Left ventricle myocardium inferior (tissue), 1 donor: Measurements from ENCODE around the gene OR10G3. TPM values are rescaled to one million over a fixed set of nuclear protein-coding genes. Genes with fewer than 3 reads are reported as not detected.
A peak's percentile ranks its signal among the peaks of the same experiment; 100 is the strongest.

Experiments
- DNase-seq: peaks from one replicate; pipeline ENCODE4 v3.0.0-alpha.2; 2020
- H3K27ac ChIP-seq: fragments of 200-600 bp; replicated peaks from 2 replicates; pipeline ENCODE4 v1.8.0; 2021
- H3K27me3 ChIP-seq: fragments of 200-600 bp; 2 replicates; pipeline ENCODE4 v1.8.0; 2021; ENCODE audit warnings: low read depth
- H3K36me3 ChIP-seq: fragments of 200-600 bp; 2 replicates; pipeline ENCODE4 v1.8.0; 2021
- H3K4me1 ChIP-seq: fragments of 200-600 bp; 2 replicates; pipeline ENCODE4 v1.8.0; 2021
- H3K4me3 ChIP-seq: fragments of 200-600 bp; 2 replicates; pipeline ENCODE4 v1.8.0; 2021; ENCODE audit warnings: mild to moderate bottlenecking, moderate library complexity
- H3K9me3 ChIP-seq: fragments of 200-600 bp; replicated peaks from 2 replicates; pipeline ENCODE4 v1.8.0; 2021
- intact Hi-C: fragments of 100-400 bp; cut with micrococcal nuclease; formaldehyde crosslinking; loops from one replicate; pipeline ENCODE4 v1.11.0; 2022
- total RNA-seq: library from RNA; stranded (reverse); fragmentation: NEBNext Ultra II Directional; extraction: Animal tissue kit (Norgen Biotek cat#: 25700); gene quantifications from one replicate; pipeline ENCODE4 v1.2.1, GENCODE V29; 2021
- TF ChIP-seq, protein P1 (sequence below): fragments of 200-600 bp; IDR thresholded peaks from 2 replicates; pipeline ENCODE4 v1.8.0; 2021; ENCODE audit warnings: antibody characterized with exemption, mild to moderate bottlenecking, borderline replicate concordance
- donor health status: DM: no; HTN: yes; CAD: no; lungs with severe emphysema.

The OR10G3 gene
- total RNA-seq, 1 donor from 2014 or later = not detected

DNA sequence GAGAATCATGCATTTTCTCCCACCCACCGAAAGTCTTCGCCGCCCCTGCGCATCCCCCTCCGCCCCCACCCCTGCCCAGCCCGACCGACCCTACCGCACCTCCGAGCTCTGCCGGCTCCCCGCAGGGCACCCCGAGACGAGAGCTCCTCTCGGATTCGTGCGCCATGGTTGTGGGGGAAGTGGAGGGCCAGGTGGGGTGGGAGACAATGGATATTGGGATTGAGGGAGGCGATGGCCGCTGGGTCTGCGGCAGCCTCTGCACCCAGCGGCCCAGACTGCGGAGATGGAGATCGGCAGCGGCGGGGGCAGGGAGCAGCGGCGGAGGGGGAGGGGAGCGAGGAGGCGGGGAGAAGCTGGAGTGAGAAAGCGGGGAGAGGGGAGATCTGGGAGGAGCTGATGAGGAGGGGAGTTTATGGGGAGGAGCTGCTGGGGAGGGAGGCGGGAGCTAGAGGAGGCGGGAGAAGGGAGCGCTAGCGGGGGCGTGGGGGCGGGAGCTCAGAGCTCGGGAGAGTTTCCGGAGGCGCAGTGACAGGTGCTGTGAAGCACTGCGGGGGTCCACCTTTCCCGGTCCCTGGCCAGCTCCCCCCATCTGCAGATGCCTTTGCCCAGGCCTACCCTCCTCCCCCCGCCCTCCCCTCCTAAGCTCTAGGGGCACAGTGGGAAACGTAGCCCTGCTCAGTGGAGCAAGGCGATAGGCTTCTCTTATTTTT is 53.8 kb downstream of the OR10G3 start, which contains the start of gene SALL2:
Gene SALL2 (minus strand): TSS at position 385 of the 710 bp plus-strand sequence. CDS start 219 bp downstream, at position 166.
- H3K4me1 ChIP-seq = peaks cover 13% of the 10 kb centered on the region
- TF ChIP-seq, protein P1, sequence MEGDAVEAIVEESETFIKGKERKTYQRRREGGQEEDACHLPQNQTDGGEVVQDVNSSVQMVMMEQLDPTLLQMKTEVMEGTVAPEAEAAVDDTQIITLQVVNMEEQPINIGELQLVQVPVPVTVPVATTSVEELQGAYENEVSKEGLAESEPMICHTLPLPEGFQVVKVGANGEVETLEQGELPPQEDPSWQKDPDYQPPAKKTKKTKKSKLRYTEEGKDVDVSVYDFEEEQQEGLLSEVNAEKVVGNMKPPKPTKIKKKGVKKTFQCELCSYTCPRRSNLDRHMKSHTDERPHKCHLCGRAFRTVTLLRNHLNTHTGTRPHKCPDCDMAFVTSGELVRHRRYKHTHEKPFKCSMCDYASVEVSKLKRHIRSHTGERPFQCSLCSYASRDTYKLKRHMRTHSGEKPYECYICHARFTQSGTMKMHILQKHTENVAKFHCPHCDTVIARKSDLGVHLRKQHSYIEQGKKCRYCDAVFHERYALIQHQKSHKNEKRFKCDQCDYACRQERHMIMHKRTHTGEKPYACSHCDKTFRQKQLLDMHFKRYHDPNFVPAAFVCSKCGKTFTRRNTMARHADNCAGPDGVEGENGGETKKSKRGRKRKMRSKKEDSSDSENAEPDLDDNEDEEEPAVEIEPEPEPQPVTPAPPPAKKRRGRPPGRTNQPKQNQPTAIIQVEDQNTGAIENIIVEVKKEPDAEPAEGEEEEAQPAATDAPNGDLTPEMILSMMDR = no peak
- no peaks in the 10 kb centered on the region for H3K36me3 ChIP-seq
- H3K27ac ChIP-seq = peak within 1 kb of the TSS; percentile 36
- no peaks in the 10 kb centered on the region for H3K9me3 ChIP-seq
- DNase-seq = peak; percentile 75
- no peaks in the 10 kb centered on the region for H3K27me3 ChIP-seq
- H3K4me3 ChIP-seq = peak within 1 kb of the TSS; percentile 74
- intact Hi-C loops = no loop called here

DNA sequence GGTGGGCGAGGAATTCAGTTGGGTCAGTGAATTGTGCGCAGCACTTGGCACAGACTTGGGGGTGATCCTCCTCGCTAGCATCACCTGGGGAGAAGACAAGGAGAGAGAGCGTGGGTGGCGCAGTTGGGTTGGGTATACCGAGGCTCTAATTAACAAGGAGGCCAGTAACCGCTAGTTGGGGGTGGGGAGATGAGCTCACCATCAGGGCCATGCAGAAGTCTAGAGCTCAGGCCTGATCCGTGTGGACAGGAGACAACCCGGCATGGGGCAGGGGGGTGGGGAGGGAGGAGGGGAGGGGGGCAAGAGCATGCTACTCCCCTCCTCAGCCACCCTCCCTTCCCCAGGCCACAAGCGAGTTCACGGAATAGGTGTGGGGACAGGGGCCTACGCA is 54.3 kb downstream of the OR10G3 start:
- Histone ChIP-seq H3K36me3 (no peaks in the 10 kb centered on the region), H3K4me3 (peak overlapping the region; percentile 74), H3K27me3 (no peaks in the 10 kb centered on the region), H3K9me3 (no peaks in the 10 kb centered on the region), H3K4me1 (peaks cover 13% of the 10 kb centered on the region), H3K27ac (peak overlapping the region; percentile 36)
- intact Hi-C loops = no loop called here
- no peak for DNase-seq
- TF ChIP-seq, protein P1 = no peak

DNA sequence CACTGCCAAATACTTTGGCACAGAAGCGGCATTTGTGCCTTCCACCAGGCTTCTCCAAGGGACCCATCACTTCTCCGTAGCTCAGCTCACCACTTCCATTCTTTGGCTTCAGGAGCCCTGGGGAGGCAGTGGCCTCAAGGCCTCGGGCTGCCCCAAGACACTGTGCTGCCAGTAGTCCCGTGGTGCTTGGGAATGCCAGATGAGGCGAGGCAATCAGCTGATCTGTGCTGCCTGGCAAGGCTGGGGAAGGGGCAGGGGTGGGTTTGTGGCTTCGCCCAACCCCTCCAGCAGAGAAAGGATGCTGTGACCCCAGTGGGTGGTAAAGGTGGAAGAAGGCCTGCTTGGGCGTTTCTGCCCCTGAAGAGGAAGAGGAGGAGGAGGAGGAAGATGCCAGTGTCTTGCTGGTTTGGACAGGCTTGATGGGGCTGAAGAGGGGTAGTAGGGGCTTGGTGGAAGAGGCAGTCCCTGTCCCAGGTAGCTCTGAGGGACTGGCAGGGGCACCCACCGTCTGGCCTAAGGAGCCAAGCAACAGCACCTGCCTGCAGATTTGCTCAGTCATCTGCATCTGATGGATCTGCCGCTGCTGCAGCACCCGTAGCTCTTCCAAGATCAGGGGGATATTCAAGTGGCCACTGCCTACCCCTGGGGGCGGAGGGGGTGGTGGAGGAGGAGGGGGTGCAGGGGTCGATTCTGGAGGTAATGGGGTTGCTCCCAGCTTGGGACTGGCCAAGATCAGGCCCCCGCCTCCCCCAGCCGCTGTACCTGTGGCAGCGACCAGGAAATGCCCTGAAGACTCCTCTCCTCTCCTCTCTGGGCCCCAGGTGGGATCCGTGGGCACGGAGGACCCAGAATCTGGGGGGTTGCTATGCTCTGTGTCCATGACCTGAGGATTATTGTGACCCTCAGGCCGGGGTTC is 55.0 kb downstream of the OR10G3 start:
- TF ChIP-seq, protein P1 = no peak
- peak overlapping the region; percentile 36 for H3K27ac ChIP-seq
- no peaks in the 10 kb centered on the region for H3K36me3 ChIP-seq
- H3K9me3 ChIP-seq = no peaks in the 10 kb centered on the region
- intact Hi-C loops = no loop called here
- peaks cover 13% of the 10 kb centered on the region for H3K4me1 ChIP-seq
- H3K27me3 ChIP-seq = no peaks in the 10 kb centered on the region
- peak overlapping the region; percentile 74 for H3K4me3 ChIP-seq
- DNase-seq = no peak

DNA sequence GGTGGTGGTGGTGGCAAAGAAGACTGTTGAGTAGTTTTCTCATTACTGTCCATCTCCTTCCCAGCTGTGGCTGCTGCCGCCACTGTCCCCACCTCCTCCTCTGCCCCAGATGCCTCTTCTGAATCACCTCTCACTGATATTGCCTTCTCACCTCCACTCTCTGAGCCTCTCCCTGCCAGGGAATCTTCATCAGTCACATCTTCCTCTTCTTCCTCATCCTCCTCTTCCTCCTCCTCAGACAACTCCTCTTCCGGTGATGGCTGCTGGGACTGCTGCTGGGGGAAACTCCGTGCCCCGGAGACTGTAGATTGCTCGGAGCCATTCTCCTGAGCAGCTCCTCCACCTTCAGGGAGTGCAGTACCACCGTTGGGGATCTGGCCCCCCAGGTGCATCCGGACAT is 56.7 kb downstream of the OR10G3 start:
- no peak for DNase-seq
- Histone ChIP-seq H3K27me3 (no peaks in the 10 kb centered on the region), H3K9me3 (no peaks in the 10 kb centered on the region), H3K27ac (no peak overlapping the region), H3K4me1 (peaks cover 13% of the 10 kb centered on the region), H3K4me3 (no peak overlapping the region), H3K36me3 (no peaks in the 10 kb centered on the region)
- TF ChIP-seq, protein P1 = no peak
- intact Hi-C loops = no loop called here

DNA sequence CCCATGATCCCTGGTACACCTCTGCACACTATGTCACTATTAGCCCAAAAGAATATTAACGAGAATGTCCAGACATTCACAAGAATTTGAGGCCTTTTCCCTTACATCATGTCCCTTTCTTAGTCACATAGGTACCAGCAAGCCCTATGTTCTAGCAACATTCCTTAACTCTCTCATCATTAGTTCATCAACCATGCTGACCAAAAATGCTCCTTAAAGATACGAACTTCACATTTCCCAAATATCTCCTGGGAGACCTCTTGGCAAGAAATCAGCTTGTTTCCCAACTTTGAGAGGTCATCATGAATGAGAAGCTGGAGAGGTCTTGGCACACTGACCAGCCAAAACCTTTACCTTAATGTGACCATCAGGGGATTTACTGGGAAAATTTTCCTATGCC is 58.4 kb downstream of the OR10G3 start:
- TF ChIP-seq, protein P1 = no peak
- Histone ChIP-seq H3K27me3 (no peaks in the 10 kb centered on the region), H3K4me3 (no peak overlapping the region), H3K4me1 (peaks cover 6% of the 10 kb centered on the region), H3K9me3 (no peaks in the 10 kb centered on the region), H3K36me3 (no peaks in the 10 kb centered on the region), H3K27ac (no peak overlapping the region)
- intact Hi-C loops = no loop called here
- DNase-seq = no peak
